Measurements from ENCODE around the gene CDH24. TPM values are rescaled to one million over a fixed set of nuclear protein-coding genes. Genes with fewer than 3 reads are reported as not detected.
A peak's percentile ranks its signal among the peaks of the same experiment; 100 is the strongest.

The CDH24 gene
- total and polyA plus RNA-seq, 10 of the 15 experiments (the other 5 are each of a cell fraction or from before 2014, with no cell fraction given), result 0.10 to 1.5 (median 0.45) TPM; not detected in 2

- TF ChIP-seq CTCF (IDR thresholded peaks at IDR 0.05 in 2 of 3, conservative IDR thresholded peaks at IDR 0.05 in 1 of 3; ENCODE audit: control insufficient read depth in 2 of 3, extremely low read depth in 1 of 3, insufficient read depth in 1 of 3, low read depth in 3 of 3, low read length in 3 of 3) (no peak; a peak in 1 of 6 replicates), SRF (IDR thresholded peaks at IDR 0.05; ENCODE audit: low read depth in 2 of 2, low read length in 2 of 2) (no peak), RUNX3 (IDR thresholded peaks at IDR 0.05; ENCODE audit: low read length) (peak; percentile 59; the same call in 1 of the 2 replicates), MAX (IDR thresholded peaks at IDR 0.05; ENCODE audit: low read depth, low read length) (peak; percentile 9; the same call in 1 of the 2 replicates), BACH1 (IDR thresholded peaks at IDR 0.05; ENCODE audit: borderline replicate concordance) (peak; percentile 75; the same call in 1 of the 2 replicates), NKRF (conservative IDR thresholded peaks at IDR 0.05) (peak; percentile 77), STAT3 (IDR thresholded peaks at IDR 0.05; ENCODE audit: low read depth, low read length) (no peak), ZBTB11 (CRISPR knock-in tag; IDR thresholded peaks at IDR 0.05) (no peak), SKIL (IDR thresholded peaks at IDR 0.05; ENCODE audit: low read depth, poor library complexity, severe bottlenecking) (no peak), WRNIP1 (IDR thresholded peaks at IDR 0.05; ENCODE audit: borderline replicate concordance, low read depth, low read length) (no peak), REST (IDR thresholded peaks at IDR 0.05; ENCODE audit: low read depth, low read length) (no peak), IRF3 (IDR thresholded peaks at IDR 0.05) (no peak)
Observed at GRCh38 chr14:23094666-23095195, 37.4 kb upstream of the CDH24 start, which contains the start of gene ACIN1 (continued).
